CD4-positive, alpha-beta T cell treated with Interleukin-15 for 4 hours (primary cell): Measurements from ENCODE around the gene ROBO2.

Experiments used
- DNase-seq: peaks from one replicate; pipeline ENCODE4 v3.0.0-alpha.2; 2020; ENCODE audit warnings: low spot score

The ROBO2 gene

GRCh38 chr3:77191014-77191413 lies 151.1 kb downstream of the ROBO2 start:
- DNase-seq = no peak

GRCh38 chr3:77191640-77192039 lies 151.7 kb downstream of the ROBO2 start:
- no peak for DNase-seq

GRCh38 chr3:77195766-77196545 lies 156.1 kb downstream of the ROBO2 start:
- DNase-seq = no peak

GRCh38 chr3:77197408-77197807 lies 157.5 kb downstream of the ROBO2 start:
- DNase-seq = no peak

GRCh38 chr3:77203851-77204250 lies 164.0 kb downstream of the ROBO2 start:
- no peak for DNase-seq

GRCh38 chr3:77204788-77205187 lies 164.9 kb downstream of the ROBO2 start:
- no peak for DNase-seq

- DNase-seq = no peak
Measured at GRCh38 chr3:77207753-77208152, 167.9 kb downstream of the ROBO2 start.

- no peak for DNase-seq
Measured at GRCh38 chr3:77222701-77223100, 182.8 kb downstream of the ROBO2 start.

GRCh38 chr3:77227567-77227966 lies 187.7 kb downstream of the ROBO2 start:
- no peak for DNase-seq

GRCh38 chr3:77232557-77232956 lies 192.7 kb downstream of the ROBO2 start:
- DNase-seq = no peak

- DNase-seq = no peak
Measured at GRCh38 chr3:77234004-77234403, 194.1 kb downstream of the ROBO2 start.

GRCh38 chr3:77236118-77236517 lies 196.2 kb downstream of the ROBO2 start:
- no peak for DNase-seq

- DNase-seq = no peak
Measured at GRCh38 chr3:77240072-77240650, 200.3 kb downstream of the ROBO2 start.

GRCh38 chr3:77242371-77242770 lies 202.5 kb downstream of the ROBO2 start:
- DNase-seq = no peak

- DNase-seq = no peak
Measured at GRCh38 chr3:77244981-77245380, 205.1 kb downstream of the ROBO2 start.

- DNase-seq = no peak
Measured at GRCh38 chr3:77247061-77247460, 207.2 kb downstream of the ROBO2 start.

GRCh38 chr3:77247817-77248216 lies 207.9 kb downstream of the ROBO2 start:
- no peak for DNase-seq

- DNase-seq = no peak
Measured at GRCh38 chr3:77248420-77248819, 208.5 kb downstream of the ROBO2 start.

- no peak for DNase-seq
Measured at GRCh38 chr3:77251136-77251535, 211.2 kb downstream of the ROBO2 start.

- no peak for DNase-seq
Measured at GRCh38 chr3:77254967-77255831, 215.3 kb downstream of the ROBO2 start.

- DNase-seq = no peak
Measured at GRCh38 chr3:77256584-77257503, 216.9 kb downstream of the ROBO2 start.

- DNase-seq = no peak
Measured at GRCh38 chr3:77259694-77260093, 219.8 kb downstream of the ROBO2 start.
